ENCODE results near the gene FKBP8.

Gene FKBP8

DNA sequence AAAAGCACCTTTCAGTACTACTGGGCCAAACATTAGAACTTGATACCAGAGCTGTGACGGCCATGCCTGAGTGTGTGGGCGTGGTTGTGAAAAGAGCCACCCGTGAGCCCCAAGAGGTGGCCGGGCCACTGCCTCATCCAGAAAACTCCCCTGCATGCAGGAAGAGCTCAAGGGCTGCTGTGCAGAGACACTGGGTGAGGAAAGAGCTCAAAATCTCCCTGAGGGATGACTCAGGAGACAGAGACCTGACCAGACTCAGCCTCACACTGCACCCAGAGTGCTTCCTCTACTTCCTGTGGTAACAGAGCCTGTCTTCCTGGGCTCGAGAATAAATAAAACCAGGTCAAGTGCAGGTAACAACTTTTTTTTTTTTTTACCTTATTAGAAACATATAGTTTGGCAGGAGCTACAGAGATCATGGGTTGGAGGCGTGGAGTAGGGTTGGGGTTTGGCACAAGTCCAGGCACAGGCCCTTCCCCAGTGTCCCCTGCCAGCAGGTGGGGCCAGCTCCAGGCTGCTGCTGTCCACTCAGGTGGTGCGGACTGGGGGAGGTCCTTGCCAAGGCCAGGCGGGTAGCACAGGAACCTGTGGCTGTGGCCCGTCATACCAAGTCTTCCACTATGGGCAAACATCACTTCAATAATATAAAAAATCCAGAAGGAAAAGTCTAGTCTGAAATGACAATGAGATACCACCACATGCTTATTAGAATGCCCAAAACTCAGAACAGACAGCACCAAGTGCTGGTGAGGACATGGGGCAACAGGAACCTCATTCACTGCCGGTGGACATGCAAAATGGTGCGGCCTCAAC lies 47.0 kb downstream of the FKBP8 start:
- TF ChIP-seq CTCF (conservative IDR thresholded peaks at IDR 0.05; ENCODE audit: control insufficient read depth, insufficient read depth, low read depth, low read length): no peak
- peak; percentile 77 for DNase-seq (ENCODE audit: low read depth)

DNA sequence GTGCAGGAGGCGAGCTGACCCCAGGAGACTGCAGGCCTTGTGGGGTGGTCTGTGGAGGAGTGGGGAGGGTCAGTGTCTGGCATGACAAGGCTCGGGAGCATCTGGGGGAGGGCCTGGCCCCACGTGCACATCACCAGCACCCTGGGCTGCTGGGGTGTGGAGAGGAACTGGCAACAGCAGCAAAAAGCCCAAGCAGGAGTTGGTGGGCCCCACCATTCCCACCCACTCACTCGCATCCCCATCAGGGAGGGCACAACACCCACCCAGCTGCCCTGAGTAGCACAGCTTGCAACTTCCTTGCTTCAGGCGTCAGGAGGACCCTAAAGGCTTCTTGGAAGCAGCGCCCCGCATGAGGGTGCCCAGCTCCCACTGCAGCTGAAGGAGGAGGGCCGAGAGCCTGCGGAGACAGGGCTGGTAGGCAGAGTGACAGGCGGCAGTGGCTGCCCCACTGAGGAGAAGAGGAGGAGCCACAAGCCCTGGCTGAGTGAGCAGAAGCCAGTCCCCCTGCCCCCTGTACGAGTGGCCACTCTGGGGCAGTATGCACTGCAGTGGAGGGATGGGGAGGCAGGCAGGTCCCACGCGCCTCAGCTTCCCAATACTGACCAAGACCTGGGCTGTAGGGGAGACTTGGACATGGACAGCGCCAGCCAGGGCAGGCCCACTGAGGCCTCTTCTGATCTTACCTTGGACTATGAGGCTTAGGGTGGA lies 48.0 kb downstream of the FKBP8 start:
- no peak overlapping the region for H3K4me3 ChIP-seq (ENCODE audit: control insufficient read depth, low read depth, low read length)
- DNase-seq (ENCODE audit: low read depth): no peak
- TF ChIP-seq CTCF (conservative IDR thresholded peaks at IDR 0.05; ENCODE audit: control insufficient read depth, insufficient read depth, low read depth, low read length): no peak

More for the DNA sequence above, 47.0 kb downstream of the FKBP8 start:
- no peak overlapping the region for H3K4me3 ChIP-seq (ENCODE audit: control insufficient read depth, low read depth, low read length)

DNA sequence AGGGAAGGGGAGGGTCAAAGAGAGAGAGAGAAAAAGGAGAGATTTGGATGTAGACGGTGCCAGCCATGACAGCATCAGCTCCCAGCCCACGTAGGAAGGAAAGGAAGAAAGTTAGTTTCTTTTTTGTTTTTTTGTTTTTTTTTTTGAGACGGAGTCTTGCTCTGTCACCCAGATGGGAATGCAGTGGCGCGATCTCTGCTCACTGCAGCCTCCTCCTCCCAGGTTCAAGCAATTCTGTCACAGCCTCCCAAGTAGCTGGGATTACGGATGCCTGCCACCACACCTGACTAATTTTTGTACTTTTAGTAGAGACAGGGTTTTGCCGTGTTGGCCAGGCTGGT lies 49.1 kb downstream of the FKBP8 start:
- DNase-seq (ENCODE audit: low read depth): peak; percentile 64
- TF ChIP-seq CTCF (conservative IDR thresholded peaks at IDR 0.05; ENCODE audit: control insufficient read depth, insufficient read depth, low read depth, low read length): no peak
- no peak overlapping the region for H3K4me3 ChIP-seq (ENCODE audit: control insufficient read depth, low read depth, low read length)

GRCh38 chr19:18493440-18494266 lies 49.7 kb downstream of the FKBP8 start:
- no peak for DNase-seq (ENCODE audit: low read depth)
- TF ChIP-seq CTCF (conservative IDR thresholded peaks at IDR 0.05; ENCODE audit: control insufficient read depth, insufficient read depth, low read depth, low read length): no peak
- no peak overlapping the region for H3K4me3 ChIP-seq (ENCODE audit: control insufficient read depth, low read depth, low read length)

DNA sequence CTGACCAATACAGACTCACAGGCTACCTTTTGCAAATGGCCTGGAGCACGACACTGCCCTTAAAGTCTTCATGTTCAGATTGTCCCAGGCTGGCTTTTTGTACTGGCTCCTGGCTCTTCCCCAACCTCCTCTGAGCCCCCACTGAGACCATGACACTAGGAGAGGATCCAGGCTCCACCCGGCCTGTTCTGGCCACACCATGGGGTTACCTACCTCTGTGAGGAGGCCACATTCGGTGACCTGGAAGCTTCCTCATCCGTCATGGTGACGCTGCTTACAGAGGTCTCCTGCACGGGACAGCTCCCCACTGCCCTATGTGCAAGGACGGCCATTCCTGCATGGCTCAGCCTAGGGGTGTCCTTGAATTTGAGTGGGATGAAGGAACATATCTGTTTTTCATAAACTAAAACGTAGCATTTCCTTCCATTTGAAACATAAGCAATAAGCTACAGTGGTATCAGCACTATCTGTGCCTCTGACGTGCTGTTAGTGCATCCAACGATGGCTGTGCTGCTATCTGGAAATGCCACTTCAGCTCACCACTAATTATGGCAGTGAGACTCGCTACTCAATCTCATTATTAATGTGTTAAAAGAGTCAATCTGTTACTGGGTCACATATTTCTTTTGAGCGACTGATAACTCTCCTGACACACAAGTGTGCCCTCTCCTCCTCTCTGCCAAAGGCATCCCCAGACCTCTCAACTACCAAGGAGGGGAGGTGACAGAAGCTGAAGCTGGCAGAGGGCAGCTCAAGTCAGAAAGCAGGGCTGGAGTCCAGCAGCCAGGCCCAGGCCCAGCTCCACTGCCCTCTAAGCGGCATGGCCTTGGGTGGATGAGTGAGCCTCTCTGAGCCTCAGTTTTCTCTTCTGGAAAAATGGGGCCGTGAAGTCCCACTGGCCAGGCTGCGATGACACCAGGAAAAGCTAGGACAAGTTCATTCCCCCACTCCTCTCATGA lies 51.1 kb downstream of the FKBP8 start:
- H3K4me3 ChIP-seq (ENCODE audit: control insufficient read depth, low read depth, low read length): no peak overlapping the region
- no peak for TF ChIP-seq CTCF (conservative IDR thresholded peaks at IDR 0.05; ENCODE audit: control insufficient read depth, insufficient read depth, low read depth, low read length)
- no peak for DNase-seq (ENCODE audit: low read depth)

DNA sequence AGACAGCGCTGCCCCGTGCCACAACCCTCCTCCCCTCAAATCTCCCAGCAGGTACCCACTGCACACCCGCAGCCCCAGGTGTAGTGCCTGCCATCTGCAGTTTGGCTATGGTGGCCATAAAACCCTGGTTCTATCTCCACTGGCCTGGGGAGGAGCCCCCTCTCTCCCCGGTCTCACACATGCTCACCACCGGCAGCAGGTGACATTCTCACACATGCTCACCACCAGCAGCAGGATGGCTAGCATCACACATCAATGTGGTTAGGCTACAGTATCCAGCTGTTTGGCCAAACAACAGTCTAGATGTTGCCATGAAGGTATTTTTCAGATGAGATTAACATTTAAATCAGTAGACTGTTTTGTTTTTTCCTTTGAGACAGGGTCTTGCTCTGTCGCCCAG lies 52.6 kb downstream of the FKBP8 start:
- no peak for DNase-seq (ENCODE audit: low read depth)

More for the DNA sequence above, 52.6 kb downstream of the FKBP8 start:
- no peak overlapping the region for H3K4me3 ChIP-seq (ENCODE audit: control insufficient read depth, low read depth, low read length)
- no peak for TF ChIP-seq CTCF (conservative IDR thresholded peaks at IDR 0.05; ENCODE audit: control insufficient read depth, insufficient read depth, low read depth, low read length)

Measured in fibroblast of mammary gland (primary cell).